Measurements from ENCODE around the gene C1orf52. TPM values are rescaled to one million over a fixed set of nuclear protein-coding genes. Genes with fewer than 3 reads are reported as not detected.

C1orf52 gene
- total and polyA plus RNA-seq, 2 of the 13 experiments (the other 11 are each of a cell fraction or from before 2014, with no cell fraction given): 19.4 to 27.4 TPM

- TF ChIP-seq, protein P1, sequence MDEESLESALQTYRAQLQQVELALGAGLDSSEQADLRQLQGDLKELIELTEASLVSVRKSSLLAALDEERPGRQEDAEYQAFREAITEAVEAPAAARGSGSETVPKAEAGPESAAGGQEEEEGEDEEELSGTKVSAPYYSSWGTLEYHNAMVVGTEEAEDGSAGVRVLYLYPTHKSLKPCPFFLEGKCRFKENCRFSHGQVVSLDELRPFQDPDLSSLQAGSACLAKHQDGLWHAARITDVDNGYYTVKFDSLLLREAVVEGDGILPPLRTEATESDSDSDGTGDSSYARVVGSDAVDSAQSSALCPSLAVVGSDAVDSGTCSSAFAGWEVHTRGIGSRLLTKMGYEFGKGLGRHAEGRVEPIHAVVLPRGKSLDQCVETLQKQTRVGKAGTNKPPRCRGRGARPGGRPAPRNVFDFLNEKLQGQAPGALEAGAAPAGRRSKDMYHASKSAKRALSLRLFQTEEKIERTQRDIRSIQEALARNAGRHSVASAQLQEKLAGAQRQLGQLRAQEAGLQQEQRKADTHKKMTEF (CRISPR knock-in tag; IDR thresholded peaks at IDR 0.05): peak; percentile 62
- TF ChIP-seq ZBTB7B (CRISPR knock-in tag; IDR thresholded peaks at IDR 0.05) (0 out of 2 replicates have a peak, but pooled peaks have one; percentile 25), MAFK (conservative IDR thresholded peaks at IDR 0.05 in 1 of 2, IDR thresholded peaks at IDR 0.05 in 1 of 2; ENCODE audit: low read length in 2 of 2) (no peak), NFYC (CRISPR knock-in tag; IDR thresholded peaks at IDR 0.05) (0 out of 2 replicates have a peak, but pooled peaks have one; percentile 13), FOSL2 (CRISPR knock-in tag; IDR thresholded peaks at IDR 0.05) (peak; percentile 59), PHF20 (CRISPR knock-in tag; IDR thresholded peaks at IDR 0.05) (no peak), HNF4A (CRISPR knock-in tag; IDR thresholded peaks at IDR 0.05) (0 out of 2 replicates have a peak, but pooled peaks have one; percentile 4), ZNF598 (CRISPR knock-in tag; IDR thresholded peaks at IDR 0.05; ENCODE audit: borderline replicate concordance) (0 out of 2 replicates have a peak, but pooled peaks have one; percentile 29), ZMYM3 (CRISPR knock-in tag; IDR thresholded peaks at IDR 0.05) (no peak), PITX1 (CRISPR knock-in tag; IDR thresholded peaks at IDR 0.05) (no peak), ZNF512B (CRISPR knock-in tag; IDR thresholded peaks at IDR 0.05; ENCODE audit: borderline replicate concordance) (peak; percentile 77; the same call in 1 of the 2 replicates), DR1 (CRISPR knock-in tag; IDR thresholded peaks at IDR 0.05) (no peak), PPARG (CRISPR knock-in tag; conservative IDR thresholded peaks at IDR 0.05) (0 out of 2 replicates have a peak, but pooled peaks have one; percentile 18), TEAD3 (CRISPR knock-in tag; optimal IDR thresholded peaks at IDR 0.05; ENCODE audit: borderline replicate concordance) (peak; percentile 57), RAD21 (CRISPR knock-in tag; IDR thresholded peaks at IDR 0.05) (peak; percentile 98)
- TF ChIP-seq, protein P2, sequence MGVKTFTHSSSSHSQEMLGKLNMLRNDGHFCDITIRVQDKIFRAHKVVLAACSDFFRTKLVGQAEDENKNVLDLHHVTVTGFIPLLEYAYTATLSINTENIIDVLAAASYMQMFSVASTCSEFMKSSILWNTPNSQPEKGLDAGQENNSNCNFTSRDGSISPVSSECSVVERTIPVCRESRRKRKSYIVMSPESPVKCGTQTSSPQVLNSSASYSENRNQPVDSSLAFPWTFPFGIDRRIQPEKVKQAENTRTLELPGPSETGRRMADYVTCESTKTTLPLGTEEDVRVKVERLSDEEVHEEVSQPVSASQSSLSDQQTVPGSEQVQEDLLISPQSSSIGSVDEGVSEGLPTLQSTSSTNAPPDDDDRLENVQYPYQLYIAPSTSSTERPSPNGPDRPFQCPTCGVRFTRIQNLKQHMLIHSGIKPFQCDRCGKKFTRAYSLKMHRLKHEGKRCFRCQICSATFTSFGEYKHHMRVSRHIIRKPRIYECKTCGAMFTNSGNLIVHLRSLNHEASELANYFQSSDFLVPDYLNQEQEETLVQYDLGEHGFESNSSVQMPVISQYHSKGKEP (CRISPR knock-in tag; IDR thresholded peaks at IDR 0.05): no peak
- TF ChIP-seq, protein P3, sequence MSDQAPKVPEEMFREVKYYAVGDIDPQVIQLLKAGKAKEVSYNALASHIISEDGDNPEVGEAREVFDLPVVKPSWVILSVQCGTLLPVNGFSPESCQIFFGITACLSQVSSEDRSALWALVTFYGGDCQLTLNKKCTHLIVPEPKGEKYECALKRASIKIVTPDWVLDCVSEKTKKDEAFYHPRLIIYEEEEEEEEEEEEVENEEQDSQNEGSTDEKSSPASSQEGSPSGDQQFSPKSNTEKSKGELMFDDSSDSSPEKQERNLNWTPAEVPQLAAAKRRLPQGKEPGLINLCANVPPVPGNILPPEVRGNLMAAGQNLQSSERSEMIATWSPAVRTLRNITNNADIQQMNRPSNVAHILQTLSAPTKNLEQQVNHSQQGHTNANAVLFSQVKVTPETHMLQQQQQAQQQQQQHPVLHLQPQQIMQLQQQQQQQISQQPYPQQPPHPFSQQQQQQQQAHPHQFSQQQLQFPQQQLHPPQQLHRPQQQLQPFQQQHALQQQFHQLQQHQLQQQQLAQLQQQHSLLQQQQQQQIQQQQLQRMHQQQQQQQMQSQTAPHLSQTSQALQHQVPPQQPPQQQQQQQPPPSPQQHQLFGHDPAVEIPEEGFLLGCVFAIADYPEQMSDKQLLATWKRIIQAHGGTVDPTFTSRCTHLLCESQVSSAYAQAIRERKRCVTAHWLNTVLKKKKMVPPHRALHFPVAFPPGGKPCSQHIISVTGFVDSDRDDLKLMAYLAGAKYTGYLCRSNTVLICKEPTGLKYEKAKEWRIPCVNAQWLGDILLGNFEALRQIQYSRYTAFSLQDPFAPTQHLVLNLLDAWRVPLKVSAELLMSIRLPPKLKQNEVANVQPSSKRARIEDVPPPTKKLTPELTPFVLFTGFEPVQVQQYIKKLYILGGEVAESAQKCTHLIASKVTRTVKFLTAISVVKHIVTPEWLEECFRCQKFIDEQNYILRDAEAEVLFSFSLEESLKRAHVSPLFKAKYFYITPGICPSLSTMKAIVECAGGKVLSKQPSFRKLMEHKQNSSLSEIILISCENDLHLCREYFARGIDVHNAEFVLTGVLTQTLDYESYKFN (CRISPR knock-in tag; conservative IDR thresholded peaks at IDR 0.05): 0 out of 2 replicates have a peak, but pooled peaks have one; percentile 26
Measured at GRCh38 chr1:85307987-85308832, 48.7 kb upstream of the C1orf52 start (continued).

All from HepG2 (cell line).